SIG-M5 treated with dmso at 0.1 percent for 504 hours (cell line): ENCODE measurements around the gene USP49.
A peak's percentile ranks its signal among the peaks of the same experiment; 100 is the strongest.

Source experiments
- DNase-seq: peaks from one replicate; lab custom pipeline; 2025; ENCODE audit not compliant: unreplicated experiment; lab: John Stamatoyannopoulos, UW

The USP49 gene

DNA sequence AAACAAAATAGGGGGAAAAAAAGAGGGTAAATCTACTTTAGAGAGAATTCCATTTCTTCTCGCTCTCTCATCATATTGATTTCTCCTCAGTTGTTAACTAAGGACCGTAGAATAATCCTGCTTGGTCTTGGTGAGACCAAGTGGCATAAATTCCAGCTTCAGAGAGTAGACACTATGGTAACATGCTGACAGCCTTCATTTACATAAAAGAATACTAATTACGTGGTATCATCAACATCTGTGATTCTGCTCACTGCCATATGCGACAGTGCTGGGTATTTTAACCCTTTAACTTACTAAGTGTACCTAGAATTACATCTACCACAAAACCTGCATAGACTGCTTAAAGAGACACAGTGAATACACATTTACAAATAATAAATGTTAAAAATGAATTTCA lies 80.5 kb downstream of the USP49 start:
- DNase-seq: no peak

DNA sequence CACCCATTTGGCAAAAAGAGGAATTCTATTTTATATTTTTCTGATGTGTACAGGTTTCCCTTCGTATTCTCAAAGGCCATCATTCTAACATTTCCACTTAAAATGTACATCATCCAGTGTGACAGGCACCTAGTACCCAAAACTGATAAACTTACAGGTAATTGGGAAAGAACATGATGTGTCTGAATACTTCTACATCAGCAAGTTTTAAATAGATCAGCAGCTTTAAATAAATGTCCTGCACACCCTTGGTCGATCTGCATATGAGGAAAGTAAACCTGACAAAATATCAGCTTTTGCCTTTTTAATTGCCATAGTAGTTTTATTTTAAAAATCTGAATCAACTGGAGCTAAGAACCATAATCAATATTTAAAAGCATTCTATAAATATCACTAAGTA lies 81.2 kb downstream of the USP49 start:
- DNase-seq: no peak

DNA sequence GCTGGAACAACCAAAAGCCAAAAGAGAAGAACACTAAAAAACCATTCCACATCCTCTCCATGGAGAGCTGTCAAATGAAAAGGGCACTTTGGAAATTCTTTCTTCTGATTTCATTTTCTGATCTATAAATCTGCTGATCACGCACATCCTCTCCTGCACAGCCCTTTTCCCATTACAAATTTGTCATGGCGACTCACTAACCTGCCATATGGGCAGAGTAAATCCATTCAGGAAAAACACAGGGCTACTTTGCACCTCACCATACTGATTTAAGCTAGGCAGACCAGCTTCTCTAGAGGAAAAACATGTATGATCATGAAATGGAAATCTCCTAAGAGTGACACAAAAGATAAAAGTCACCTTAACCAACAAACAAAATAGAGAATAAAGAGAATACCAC lies 81.7 kb downstream of the USP49 start:
- DNase-seq: no peak

DNA sequence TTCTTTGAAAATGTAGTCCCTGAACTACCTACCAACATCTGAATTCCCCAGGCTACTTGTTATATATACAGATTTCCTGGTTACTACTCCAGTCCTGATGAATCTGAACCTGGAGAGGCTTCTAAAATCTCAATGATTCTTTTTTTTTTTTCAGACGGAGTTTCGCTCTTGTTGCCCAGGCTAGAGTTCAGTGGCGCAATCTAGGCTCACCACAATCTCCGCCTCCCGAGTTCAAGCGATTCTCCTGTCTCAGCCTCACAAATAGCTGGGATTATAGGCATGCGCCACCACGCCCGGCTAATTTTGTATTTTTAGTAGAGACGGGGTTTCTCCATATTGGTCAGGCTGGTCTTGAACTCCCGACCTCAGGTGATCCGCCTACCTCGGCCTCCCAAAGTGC lies 83.2 kb downstream of the USP49 start:
- DNase-seq: peak; percentile 8

DNA sequence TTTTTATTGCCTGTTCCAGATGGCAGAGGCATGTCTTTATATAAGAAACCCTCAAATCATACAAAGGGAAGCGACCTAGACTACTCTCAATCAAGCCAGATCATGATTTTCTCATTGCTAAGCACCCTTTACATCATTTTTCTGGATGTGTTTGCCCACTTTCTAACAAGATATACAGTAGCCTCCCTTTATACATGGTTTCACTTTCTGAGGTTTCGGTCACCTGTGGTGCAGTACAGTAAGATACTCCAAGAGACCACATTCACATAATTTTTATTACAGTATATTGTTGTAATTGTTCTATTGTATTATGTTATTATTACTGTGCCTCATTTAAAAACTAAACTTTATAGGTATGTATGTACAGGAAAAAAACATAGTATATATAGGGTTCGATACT lies 84.1 kb downstream of the USP49 start:
- DNase-seq: no peak

DNA sequence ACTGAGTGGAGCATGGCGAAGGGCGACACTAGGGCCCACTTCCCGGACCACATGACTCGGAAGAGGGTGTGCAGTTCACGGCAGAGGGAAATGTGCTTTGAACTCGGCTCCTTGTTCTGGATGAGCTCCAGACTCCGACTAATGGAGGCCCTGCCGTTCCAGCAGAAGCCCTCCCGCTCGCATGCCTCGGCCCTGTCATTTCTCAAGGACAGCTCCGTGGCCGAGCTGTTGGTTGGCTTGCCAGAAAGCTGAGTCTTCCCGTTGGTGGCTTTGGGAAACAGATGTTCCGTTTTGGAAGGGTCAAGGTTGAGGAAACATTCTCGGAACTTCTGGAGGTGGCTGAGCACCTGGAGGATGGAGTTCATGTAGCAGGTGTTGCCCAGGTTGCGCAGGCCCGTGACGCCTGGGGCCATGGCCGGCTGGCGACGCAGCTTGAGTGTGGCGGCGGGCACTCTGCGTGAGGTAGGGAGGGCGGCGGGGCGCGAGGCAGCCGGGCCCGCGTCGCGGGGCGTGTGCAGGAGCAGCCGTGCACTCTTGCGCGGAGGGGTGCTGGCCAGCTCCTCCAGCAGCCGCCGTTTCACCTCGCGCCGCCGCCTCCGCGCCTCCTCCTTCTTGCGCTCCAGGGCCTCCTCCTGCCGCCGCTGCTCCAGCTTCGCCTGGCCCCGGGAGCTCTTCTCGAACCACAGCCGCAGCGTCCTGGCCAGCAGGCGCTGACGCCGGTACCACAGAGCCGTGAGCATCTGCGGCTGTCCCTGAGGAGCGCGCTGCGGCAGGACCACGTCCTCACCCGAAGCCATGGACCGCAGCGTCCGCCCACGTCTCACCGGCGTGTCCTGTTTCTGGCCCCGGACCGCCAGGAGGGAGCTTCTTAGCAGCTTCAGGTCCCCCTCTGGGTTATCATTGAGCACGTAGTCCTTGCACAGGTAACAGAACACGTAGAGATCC lies 89.1 kb downstream of the USP49 start:
- DNase-seq: no peak

DNA sequence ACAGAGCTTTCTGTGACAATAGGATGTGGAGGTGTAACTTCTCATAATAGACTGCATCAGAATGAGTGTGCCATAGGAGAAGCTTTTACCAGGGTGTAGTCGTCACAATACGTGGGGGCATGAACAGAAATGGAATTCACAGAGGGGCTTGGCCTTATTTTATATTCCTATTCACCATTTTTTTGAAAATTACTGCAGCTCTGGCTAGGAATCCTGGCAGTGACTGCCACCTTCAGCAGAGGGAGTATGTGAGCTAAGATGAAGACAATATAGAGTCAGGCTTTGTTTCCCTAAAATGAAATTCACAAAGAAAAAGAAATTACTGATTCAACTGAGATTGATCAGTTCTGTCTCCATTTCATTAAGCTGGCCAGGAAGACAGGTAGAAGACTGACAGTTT lies 93.8 kb downstream of the USP49 start:
- DNase-seq: peak; percentile 38

DNA sequence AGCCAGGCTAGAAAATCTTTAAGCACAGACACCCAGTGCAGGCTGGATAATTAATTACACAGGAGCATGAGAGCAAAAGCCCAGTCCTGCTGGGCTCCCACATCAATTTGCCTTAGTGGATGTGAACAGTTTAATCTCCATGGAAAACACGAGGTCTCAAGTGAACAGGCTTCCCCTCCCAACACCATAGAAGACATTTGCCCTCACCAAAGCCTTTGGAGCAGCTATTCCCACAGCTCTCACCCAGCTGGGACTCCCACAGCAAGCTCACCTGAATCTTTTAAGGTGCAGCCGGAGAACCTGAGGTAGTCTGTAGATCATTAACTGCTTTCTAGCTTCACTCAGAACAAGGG lies 95.6 kb downstream of the USP49 start:
- no peak for DNase-seq

DNA sequence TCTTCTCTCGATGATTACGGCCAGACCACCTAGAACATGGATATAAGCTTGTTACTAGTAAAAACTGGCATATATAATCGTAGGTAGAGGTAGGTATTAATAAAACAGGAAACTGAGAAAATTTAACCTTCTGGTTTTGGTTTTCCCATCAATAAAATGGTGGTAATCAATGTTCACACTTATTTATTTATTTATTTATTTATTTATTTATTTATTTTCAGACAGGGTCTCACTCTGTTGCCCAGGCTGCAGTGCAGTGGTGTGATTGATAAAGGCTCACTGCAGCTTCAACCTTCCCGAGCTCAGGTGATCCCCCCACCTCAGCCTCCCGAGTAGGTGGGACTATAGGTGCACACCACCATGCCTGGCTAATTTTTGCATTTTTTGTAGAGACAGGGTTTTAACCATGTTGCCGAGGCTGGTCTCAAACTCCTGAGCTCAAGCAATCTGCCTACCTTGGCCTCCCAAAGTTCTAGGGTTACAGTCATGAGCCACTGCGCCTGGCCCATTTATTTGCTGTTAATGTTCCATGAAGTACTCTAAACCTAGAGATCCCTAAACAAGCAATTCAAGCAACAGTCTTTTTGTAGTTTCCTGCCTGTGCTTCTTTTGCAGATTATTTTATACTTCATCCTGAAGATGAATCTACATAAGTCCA lies 96.1 kb downstream of the USP49 start:
- no peak for DNase-seq

DNA sequence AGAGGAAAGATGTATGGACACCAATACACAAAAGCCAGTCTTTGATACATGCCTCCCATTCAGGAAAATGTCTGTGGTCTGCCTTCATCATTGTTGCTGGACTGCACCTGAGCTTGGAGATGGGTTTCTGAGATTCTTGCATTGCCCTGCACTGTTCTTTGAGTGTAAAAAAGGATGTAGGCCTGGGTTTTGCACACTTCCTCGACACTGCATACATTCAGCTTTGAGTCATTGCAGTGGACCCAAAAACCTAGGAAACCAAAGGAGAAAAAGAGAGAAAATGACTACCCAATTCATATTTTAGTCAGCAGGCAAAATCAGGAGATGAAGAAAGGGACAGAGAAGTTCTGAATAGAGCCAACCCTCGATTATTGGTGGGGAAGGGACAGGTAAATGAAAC lies 98.7 kb downstream of the USP49 start:
- DNase-seq: no peak

DNA sequence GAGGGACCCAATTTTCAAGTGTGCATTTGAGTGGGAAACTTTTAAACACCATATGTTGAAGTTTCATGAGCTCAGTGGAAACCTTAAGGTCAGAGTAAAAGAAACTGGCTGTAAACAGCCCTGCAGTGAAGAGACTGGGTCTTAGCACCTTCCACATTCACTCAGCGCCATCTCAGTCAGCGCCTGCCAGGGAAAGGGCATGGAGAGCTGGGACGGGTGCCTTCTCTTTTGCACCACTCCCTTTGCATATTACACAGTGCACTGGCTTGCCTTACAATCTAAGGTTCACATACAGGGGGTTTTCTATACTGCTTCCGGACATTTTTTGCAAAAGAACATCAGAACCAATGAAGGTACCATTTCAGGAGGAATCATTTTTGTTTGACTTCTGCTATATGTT lies 103.2 kb downstream of the USP49 start:
- no peak for DNase-seq

DNA sequence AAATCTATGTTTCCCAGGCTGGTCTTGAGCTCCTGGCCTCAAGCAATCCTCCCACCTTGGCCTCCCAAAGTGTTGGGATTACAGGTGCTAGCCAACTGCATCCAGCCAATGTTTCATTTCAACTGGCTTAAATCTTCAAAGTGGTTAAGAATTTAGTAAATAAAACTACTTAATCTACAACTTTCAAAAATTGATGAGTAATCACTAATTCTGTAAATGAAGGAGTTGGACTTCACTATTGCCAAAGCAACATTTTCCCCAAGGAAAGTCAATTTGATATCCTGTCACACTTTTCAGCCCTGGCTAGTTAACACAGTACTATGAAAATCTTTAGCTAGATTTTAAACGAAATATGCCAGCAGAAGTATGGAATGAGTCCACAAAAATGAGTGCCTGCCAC lies 103.9 kb downstream of the USP49 start:
- no peak for DNase-seq

DNA sequence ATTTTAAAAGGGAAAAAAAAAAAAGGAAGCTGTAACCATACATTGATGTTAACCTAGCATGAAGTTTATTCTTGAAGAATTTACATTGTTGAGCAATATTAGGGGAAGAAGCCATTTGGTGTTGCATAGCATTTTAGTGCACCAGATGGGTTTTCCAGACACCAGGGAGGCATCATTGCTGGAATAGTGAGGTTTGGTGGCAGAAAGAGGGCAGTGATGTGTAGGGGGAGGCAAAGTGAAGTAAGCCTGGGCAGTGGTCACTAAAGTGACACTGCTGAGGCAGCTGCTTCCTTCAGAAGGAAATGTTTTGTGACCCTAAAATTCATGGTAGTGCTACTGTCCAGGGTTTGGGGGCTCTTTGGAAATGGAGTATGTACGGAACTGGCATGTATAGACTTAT lies 105.1 kb downstream of the USP49 start:
- DNase-seq: peak; percentile 56

DNA sequence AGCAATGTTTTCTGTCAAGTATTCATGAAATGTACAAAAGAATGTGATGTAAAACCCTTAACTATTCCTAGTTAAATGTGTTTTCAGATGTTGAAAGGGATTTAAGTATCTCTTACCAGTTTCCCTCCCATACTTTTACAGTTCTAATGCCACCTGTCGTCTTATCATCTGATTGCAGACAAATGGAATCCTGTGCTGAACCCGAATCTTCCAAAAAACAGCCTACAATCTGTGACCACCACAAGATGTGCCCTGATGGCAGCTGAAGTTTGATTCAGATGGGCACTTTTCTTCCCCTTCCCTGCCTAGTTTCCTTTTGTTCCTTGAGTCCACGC lies 105.8 kb downstream of the USP49 start:
- DNase-seq: no peak

DNA sequence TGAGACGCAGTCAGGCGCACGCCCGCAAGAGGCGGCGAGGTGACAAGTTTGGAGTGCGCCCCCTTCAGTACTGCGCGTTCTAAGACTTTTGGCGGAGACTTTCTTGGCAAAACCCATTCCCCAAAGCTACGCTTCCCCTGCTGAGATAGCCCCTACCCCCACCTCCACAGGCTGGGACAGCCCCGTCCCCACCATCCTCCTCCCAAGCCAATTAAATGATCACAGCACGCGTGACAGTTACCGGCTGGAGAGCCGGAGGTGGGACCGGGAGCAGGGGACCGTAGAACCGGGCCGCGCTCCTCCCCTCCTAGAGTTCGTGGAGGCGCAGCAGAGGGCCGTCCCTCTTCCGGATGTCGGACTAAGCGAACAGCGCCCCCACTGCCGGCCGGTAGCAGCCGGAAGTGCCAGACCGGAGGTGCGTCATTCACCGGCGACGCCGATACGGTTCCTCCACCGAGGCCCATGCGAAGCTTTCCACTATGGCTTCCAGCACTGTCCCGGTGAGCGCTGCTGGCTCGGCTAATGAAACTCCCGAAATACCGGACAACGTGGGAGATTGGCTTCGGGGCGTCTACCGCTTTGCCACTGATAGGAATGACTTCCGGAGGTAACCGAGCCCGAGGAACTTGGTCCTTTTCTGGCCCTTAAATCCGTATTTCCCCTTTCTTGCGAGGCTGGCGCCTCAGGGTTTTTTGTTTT lies 107.8 kb downstream of the USP49 start, which contains the start of gene TOMM6:
TOMM6 (plus strand) TSS at position 476 of the 699 bp plus-strand sequence; CDS start at position 480, 4 bp downstream.
- DNase-seq: peak; percentile 90

DNA sequence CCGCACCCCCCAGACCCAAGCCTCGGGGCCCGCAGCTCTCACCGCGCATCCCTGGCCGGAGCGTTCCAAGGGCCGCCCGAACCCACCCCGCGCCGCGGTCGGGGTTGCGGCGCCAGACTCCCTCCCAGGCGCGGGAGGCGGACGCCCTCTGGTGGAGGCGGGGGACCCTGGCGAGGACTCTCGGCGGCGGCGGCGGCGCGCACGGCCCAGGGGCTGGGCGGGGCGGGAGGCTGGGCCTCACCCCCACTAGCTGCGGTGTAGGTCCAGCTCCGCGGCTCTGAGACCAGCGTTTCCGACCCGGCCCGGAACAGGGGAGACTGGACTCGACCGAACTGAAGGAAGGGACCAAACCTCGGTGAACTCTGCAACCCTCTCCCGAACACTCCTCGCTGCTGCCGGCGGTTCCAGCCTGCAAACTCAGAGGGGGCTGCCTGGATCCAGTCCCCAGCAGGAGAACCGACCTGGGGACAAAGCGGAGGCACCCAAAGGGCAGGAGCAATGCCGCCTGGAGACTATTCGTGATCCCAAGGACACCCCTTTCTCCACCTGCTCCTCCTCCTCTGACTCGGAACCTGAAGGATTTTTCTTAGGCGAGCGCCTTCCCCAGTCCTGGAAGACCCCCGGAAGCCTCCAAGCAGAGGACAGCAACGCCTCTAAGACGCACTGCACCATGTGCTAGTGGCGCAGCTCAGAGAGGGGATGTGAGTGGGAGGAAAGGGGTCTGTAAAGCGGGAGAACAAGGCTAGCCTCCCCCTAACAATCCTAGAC lies 108.5 kb downstream of the USP49 start:
- peak; percentile 70 for DNase-seq

DNA sequence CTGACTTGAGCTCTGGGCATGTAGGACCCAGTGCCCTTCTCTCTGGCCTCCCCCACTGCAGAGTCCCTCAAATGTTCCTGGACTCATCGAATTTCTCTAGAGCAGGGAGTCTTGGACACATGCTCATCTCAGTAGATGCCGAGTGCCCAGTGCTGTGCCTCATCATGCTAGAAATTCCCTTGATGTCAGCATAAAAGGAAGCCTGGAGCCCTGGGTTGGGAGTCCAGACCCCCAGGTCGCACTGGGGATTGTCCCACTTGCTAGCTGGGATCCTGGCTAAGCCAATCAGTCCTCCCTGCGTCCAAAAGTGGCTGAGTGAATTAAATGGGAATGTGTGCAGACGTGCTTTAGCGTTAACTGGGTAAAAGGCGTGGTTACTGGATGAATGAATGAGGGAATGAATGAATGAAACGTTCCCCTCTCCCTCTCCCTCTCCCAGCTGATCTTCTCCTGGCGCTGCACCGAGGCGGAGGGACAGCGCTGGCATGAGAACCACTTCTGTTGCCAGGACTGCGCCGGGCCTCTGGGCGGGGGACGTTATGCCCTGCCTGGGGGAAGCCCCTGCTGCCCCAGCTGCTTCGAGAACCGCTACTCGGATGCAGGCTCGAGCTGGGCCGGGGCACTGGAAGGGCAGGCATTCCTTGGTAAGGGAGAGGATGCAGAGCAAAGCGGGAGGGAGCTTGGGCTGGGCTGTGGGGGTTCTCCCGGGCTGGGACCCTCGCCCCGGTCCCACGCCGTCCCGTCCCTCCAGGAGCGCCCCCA lies 109.3 kb downstream of the USP49 start:
- no peak for DNase-seq

DNA sequence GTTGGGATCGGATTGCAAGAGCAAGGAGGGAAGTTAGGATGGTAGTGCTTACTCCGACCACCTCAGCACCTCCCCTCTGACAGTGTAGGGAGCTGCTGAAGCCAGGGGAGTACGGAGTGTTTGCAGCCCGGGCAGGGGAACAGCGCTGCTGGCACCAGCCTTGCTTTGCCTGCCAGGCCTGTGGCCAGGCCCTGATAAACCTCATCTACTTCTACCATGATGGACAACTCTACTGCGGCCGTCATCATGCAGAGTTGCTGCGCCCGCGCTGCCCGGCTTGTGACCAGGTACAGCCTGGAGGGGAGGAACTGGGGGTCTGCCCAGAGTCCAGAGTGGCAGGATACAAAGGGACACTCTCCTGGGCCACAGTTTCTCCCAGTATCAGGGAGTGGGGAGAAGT lies 109.9 kb downstream of the USP49 start:
- DNase-seq: no peak

DNA sequence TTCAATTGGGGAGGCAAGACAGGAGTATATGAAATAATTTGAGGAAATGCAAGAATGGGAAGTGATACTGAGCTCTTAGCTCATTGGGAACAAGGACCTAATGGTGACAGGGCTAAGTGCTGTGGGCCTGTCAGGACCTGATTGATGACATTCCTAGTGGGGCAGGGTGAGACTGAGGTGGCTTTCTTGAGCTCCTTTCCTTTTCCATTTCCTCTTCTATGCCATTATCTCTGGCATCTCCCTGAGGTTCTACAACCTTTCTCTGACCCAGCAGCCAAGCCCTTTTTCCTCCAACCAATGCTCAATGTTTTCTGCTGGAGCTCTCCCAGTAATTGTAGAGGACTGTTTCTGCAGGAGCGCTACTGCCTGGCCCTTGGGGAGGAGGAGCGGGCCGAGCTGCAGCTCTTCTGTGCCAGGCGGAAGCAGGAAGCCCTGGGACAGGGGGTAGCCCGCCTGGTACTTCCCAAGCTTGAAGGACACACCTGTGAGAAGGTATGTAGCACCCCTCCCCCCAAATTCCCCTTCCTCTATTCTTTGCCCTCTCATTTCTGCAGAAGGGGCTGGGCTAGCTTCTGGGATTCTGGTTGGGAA lies 110.5 kb downstream of the USP49 start:
- peak; percentile 82 for DNase-seq

DNA sequence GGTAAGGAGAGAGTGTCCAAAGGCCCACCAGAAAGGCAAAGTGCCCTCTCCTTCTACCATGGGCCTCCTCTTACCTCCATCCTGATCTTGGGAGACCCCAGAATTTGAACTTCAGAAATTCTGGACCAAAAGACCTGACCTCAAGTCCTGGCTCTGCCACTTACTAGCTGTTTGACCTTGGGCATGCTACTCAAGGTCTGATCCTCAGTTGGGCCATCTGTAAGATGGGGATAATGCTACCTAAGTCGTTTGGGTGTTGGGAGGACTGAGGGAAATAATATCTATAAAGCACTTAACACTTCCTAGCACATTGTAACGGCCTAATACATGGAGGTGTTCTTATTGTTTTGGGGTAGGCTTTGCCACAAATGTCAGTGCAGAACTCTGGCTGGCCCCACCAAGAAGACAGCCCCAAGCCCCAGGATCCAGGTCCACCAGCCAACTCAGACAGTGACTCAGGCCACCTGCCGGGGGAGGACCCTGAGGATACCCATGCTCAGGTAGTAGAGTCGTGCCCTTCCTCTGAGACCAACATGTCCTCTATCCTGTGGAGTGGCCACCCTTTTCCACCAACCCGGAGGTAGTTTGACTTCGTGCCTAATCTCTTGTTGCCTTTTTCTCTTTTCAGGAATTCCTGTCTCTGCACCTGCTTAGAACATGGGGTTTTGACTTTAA lies 111.9 kb downstream of the USP49 start:
- DNase-seq: no peak
